ENCODE results near the gene TICAM2.

The TICAM2 gene

DNA sequence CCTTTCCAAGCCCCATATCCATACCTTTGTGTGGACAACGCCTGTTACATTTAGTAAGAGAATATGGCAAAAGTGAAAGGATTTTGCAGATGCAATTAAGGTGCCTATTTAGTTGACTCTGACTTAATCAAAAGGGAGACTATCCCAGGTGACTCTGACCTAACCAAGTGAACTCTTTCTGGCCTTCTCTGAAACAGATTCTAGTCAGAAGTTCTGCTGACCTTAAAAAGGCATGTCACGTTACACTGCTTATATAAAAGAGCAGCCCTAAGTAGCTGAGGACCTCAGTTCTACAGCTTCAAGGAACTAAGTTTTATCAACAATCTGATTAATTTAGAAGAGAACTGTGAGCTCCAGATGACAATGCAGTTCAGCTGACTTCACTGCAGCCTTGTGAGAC, 5.7 kb upstream of the TICAM2 start:
- no peak for DNase-seq (ENCODE audit: low spot score)

DNA sequence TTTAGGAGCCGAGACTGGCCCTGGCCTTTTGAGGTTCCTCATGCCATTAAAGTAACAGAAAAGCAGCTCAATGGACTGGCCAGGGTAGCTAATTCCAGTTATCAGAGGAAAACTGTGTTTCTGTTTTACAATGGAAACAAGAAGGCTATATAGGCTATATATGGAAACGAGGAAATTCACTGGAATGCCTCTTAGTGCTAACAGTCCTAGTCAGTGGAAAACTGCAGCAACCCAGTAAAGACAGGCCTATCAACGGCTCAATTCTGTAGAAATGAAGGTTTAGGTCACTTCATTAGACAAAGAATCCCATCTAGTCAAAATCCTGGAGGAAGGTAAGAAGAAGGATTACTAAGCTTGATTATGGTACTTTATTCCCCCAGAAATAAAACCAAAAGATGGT, 3.2 kb upstream of the TICAM2 start:
- no peak for DNase-seq (ENCODE audit: low spot score)

DNA sequence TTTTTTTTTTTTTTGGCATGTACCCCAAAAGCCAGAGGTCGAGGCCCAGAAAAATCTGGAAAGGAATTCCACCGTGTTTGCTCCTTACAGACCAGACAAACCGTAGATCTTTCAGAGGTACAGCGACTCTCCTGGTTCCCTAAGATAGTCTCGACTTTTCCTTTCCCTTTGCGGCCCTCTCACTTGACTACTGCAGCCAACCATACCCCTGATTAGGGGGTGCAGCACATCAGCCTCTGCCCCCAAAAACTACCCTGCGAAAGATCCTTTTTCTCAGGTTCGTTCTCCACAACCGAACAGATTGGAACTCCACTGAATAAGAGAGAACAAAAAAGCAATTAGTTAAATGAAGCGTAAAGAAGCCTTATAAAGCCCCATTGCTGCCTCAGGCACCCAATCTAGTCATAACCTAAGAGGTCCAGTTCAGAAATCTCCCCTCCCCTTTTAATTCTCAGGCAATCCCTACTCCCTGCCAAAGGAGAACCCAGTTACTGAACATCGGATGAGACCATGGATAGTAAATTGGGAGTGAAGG, 379 bp upstream of the TICAM2 start:
- DNase-seq (ENCODE audit: low spot score) = no peak

DNA sequence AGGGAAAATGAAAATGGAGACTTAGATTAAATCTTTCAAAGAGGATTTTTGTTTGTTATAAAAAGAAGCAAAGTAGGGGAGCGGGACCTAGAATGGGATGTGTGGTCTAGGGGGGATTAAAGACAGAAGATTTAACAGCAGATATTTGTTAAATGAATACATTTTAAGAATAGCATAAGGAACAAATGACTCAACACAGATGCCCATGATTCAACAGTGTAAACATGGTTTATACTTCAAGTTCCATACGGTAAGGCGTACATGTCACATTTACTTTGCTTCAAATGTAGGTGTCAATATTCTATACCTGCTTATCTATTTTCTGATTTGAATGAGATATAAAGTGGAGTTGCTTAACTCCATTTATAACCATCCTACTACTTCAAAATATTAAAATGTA, 1.5 kb downstream of the TICAM2 start:
- DNase-seq (ENCODE audit: low spot score) = no peak

DNA sequence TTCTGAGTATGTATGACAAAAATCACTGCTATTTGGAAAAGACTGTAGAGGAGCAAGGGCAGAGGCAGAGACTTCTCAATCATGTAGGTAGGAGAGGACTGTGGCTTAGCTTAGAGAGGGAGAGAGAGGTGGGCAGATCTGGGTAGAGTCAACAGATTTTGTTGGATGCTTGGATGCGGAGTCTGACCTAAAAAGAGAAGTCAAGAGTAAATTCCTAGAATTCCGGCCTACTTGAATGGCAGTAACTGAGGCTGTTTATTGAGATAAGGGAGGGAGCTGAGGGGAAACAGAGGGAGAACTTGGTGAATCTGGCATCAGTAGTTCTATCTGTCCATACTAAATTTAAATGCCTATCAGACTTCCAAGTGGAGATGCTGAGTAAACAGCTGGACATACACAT, 2.4 kb downstream of the TICAM2 start:
- no peak for DNase-seq (ENCODE audit: low spot score)

DNA sequence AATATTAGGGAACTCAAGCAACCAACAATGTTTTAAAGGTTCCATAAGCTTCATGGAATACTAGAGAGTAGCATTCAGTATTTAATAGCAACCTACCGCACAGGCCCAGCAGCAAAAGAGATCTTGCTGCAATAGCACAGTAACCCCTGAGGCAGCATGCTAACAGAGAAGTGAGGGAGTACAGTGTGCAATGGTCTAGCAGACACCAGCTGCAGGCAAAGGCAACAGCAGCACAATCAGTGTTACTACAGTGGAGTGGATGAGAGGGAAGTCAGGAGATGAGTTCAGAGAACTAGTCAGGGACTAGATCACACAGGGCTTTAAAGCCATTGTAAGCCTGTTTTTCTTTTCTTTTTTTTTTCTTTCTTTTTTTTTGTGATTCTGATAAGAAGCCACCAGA, 2.8 kb downstream of the TICAM2 start:
- peak; percentile 37 for DNase-seq (ENCODE audit: low spot score)

DNA sequence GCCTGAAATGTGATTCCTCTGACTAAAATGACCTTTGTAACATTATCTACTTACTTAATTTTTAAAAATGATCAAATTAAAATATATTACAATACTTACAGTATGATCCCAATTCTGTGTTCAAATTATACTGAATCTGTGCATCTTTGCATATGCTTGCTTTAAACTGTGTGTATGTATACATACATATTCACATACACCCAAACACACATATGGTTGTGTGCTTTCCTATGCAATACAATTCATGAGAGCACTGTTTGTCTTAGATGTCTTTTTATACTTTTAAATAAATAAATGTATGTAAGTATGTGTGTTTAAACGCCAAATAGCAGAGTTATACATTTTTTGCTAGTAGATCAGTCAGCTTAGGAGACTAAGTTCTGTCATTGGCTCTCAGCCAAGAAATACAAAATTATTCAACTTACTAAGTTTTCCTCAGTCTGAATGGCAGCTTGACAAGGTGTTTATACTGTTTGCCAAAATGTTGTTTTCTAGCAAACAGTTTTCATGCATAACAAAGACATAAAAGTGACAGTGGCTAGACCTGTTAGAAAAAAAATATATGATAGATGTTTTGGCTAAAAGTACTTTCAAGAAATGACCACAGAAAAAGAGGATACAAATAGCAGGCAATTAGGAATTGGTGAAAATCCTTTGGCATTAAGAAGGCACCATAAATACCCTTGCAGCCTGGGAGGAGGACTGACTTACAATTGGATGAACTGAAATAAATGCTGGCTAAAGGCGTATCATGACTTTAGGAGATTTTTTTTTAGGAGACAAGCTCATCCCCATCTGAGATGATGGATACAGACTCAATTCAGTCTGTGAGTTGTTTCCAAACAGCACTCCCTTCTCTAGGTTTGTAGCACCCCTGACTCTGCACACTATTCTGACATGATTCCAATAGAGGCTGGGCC, 7.9 kb downstream of the TICAM2 start:
- DNase-seq (ENCODE audit: low spot score) = no peak

DNA sequence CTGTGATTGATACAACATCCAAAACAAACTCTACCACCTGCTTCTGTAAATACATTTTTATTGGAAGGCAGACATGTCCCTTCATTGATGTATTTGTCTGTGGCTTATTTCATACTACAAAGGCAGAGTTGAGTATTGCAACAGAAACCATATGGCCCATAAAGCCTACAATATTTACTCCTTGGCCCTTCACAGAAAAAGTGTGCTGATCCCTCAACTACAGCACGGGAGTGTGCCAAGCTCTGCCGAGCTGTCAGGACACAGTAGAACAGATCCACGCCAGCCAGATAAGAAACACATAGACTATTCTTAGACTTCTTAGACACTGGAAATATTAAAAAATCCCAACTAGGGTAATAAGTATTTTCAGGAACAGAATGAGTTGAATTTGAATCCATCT, 13.2 kb downstream of the TICAM2 start:
- DNase-seq (ENCODE audit: low spot score) = no peak

DNA sequence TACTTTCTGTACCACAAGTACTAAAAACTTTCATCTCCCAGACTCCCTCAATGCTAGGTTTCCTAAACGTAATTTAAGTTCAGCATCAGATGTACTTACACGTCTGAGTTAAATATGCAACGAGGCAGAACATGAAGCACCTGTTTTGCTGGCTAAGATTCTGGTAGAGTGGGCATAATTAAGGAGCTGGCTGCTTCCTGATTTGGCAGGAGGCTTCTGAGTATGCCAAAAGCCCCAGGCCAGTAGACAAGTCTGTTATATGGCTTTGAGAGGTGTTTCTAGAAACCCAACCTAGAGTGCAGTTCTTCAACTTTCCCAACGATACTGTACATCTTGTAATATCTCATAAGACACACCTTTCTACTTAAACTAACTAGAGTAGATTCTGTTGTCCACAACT, 13.6 kb downstream of the TICAM2 start:
- DNase-seq (ENCODE audit: low spot score) = no peak

DNA sequence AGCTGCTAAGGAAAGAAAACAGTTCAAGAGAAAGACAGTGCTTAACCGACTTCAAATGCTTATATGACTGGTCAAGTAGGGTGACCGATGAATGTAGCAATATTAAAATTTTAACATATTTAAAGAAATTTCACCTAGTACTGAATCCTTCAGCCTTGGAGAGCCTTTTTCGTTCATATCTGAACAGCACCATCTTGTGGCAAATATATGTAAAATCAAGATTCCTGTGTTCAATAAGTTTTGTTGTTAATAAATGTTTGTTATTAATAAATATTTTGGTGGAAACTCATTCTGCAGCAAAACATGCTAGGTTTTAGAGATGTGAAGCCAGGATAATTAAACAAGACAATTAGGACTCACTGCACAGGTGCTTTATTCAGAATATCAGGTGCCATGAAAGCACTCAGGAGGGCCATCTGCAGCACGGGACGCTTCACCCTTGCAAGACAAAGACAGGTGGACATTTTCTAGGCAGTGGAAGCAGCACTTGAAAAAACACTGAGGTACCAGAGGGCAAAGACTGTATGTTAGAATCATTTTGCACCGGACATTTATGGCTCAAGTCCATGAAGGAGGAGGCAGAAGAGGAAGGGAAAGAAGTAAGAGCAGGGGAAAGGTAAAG, 15.6 kb downstream of the TICAM2 start:
- DNase-seq (ENCODE audit: low spot score) = no peak

DNA sequence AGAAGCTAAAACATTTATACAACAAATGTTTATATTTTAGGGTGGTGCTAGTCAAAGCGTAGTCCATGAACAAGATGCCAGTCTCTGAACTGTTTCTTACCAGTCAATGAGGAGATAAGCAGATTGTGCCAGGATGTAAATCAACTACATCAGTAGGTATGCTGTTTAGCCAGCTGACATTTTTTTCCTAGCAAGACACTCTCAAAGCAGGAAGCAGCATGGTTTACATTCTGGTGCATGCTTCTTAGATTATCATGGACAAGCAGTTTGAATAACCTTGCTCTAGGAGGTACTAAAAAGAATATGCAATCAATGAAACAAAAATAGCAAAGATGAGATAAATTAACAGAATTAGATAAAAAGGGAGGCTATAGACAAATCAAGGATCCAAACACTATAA, 17.0 kb downstream of the TICAM2 start:
- no peak for DNase-seq (ENCODE audit: low spot score)

DNA sequence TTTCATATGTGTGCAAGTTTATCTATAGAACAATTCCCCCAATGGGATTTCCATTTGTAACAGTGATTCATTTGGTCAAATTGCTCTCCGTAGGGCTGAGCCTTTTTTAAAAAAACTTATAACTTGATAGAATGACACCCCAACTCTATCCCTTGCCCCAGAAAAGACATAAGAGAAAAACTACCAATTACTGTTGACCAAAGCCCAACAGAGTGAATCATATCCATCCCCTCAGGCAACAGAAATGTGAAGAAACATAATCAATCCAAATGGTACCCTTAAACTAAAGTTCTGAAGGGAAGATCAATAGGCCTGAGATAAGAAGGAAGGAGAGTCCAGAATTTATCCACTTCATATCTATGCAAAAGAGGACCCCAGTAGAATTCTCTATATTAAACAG, 17.8 kb downstream of the TICAM2 start:
- no peak for DNase-seq (ENCODE audit: low spot score)

DNA sequence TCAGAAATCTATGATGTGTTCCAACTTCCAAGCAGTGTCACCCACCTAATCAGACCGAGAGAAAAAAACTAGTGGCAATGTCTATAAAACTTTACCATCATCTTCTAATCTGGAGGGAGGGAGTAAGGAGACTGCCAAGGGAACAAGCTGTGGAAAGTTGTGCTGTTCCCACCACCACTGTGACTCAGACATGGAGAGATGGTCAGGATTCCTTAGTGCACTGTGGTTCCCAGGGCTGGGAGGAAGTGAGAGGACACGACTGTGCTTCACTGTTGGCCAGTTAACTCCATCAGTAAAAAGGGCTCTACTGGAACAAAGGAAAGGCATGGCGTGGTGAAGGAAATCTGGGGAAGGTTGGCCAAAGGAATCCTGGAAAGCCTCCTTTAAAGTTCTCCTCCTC, 18.8 kb downstream of the TICAM2 start:
- peak; percentile 73 for DNase-seq (ENCODE audit: low spot score)

DNA sequence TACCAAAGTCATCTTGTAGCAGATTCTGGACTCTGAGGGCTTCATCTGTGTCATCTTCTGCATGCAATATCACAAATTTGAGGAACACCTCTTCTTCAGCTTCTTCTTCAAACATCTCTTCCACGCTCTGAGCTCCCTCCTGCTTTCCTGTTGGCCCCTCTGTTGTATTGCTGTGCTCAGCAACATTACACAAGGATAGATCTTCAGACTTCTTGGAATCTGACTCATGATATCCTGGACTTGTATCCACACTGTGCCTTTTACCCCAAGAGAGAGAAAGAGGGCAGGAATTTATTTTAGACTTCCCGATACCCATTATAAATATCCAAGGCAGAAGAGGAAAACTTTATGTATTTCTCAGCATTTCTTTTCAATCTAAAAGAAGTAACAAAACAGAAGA, 21.3 kb downstream of the TICAM2 start:
- DNase-seq (ENCODE audit: low spot score) = no peak

DNA sequence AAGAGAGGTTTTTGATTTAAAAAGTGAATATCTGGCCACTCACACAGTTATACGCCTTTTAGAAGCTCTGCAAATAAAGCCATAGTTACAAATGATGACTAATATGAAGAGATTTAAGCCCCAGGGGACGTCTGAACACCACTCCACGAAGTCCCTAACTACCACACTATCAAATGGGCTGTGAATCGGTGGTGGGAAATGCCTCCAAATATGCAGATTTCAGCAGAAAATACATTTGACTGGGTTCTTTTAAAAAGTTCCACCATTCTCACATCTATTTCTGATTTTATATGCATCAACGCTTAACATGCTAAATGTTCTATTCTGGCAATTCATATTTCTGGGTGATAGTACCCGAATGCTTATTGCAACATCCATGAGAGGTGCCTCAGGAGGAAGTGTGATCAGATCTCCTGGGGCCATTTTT, 22.5 kb downstream of the TICAM2 start:
- no peak for DNase-seq (ENCODE audit: low spot score)

DNA sequence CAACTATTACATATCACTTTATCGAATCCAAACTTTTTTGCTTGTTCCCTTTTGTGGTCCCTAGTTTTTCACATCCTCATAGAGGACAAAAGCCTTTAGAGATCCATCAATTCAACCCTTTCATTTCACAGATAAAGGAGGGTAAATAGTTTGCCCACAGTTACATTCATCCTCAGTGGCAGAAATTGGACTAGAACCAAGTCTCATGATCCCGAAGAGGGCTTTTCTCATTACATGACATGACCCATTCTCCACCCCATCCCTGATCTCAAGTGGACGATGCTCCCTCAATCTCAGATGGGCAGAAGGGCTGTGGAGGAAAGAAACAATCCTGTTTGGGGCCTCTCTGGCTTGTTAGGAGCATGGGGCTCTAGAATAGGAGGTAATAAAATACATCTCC, 23.1 kb downstream of the TICAM2 start:
- DNase-seq (ENCODE audit: low spot score) = no peak

DNA sequence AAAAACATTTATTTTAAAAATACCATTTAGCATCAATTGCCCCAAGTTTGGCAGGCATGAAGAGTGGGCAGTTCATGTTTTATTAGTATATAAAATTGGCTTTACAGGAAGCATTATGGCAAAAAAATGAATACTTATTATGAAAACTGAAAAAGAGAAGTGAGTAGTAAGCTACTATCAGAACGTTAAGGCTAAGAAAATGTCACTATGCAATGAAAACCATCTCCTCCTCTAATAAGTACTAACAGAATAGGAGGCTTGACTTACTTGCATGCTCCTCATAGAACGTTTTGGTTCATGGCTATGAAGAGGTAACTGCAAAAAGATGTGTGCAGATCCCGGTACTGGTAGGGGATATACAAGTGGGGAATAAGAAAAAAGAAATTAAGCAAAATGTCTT, 23.6 kb downstream of the TICAM2 start:
- no peak for DNase-seq (ENCODE audit: low spot score)

DNA sequence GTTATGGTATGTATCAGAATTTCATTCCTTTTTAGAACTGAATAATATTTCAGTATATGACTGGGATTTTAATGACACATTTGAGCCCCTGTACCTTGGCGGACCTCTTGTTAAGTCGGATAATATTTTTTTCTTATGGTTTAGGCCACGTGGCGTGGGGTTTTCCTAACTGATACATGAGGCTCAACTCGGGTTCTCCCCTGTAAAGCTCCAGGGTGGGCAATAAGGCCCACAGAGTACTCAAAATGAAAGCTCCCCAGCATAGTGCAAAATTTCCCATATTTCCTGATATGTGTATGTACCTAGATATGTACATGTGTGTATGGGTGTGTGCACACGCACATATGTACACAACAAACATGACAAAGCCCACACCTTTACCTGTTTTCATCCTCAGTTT, 24.5 kb downstream of the TICAM2 start:
- DNase-seq (ENCODE audit: low spot score) = no peak

DNA sequence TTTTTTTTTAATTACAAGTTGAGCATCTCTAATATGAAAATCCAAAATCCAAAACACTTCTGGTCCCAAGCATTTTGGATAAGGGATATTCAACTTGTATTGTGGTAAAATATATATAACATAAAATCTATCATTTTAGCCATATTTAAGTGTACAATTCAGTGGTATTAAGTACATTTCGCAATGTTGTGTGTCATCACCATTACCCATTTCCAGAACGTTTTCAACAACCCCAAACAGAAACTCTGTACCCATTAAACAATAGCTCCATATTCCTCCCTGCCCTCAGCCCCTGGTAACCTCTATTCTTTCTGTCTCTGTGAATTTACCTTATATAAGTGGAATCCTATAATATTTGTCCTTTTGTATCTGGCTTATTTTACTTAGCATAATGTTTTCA, 24.9 kb downstream of the TICAM2 start:
- no peak for DNase-seq (ENCODE audit: low spot score)

DNA sequence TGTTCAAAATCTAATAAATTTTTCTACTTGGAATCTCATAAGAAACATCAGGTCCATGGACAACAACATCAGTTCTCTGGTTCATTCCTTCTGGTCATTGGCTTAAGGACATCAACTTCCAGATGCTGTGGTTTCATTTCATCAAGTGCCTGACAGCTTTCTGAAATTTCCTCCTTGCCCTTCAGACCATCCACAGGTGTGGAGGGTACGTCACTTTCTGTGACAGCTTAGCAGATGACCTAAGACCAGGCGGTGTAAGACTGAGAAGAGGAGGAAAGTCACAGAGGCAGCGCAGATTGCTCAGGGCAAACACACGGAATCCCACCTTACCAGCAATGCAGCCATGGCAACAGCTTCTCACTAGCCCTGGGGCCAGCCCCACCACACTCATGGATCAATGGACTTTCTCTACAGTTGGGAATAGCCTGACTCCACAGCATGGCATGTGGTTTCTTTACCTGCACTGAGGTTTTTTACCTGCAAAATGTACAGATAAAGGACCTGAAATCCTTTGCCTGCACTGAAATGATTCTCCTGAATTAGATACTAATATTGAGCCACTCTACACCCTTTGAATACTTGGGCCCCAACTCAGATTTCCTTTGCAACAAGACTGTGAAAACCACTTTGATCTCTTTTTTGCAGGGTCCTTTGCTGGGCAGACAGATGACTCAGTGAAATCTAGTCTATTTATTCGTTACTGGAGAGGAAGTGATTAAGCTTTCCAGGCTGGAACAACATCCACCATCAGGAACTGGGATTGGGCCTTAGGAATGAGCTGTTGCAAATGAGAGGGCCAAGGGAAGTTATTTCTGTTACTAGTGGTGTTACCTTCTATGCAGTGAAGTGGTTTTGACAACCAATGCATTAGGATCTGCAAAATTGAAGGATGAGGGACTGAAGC, 26.9 kb downstream of the TICAM2 start:
- peak; percentile 39 for DNase-seq (ENCODE audit: low spot score)

DNA sequence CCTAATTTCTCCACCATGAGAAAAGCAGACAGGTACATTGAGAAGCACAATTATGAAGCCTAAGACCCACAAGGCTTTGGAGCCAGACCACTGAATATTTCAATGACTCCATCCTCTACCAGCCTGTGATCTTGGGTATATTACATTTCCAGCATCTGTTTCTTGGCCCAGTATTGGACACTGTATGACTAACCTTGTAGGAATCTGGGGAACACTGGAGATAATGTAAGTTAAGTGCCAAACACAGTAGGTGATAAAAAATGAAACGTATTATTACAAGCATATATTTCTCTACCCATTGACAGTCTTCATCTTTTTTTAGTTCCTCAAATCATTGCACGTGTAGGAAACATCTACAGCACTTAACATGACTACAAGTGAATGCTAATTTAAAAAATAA, 29.1 kb downstream of the TICAM2 start:
- no peak for DNase-seq (ENCODE audit: low spot score)

DNA sequence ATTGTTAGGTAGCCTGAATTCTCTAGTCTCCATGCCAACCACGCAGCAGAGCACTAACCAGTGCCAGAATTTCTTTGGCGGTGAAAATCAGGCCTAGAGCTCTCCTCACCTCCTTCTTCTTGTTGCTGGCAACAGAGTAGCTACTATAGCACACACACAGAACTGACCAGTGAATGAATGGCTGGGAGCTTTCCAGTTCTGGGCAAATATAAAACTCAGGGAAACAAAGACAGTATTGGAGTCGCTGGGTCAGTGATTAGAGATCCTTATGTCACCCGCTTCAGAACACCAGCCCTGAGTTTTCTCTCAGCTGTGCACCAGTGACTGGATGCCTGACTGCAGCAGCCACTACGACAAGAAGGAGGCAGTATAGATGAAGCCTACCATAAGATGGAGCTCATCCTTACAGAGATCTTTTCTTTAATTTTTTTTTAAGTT, 30.8 kb downstream of the TICAM2 start:
- no peak for DNase-seq (ENCODE audit: low spot score)
